GM21529 (cell line): ENCODE results near the gene MPHOSPH10.
"Not testable (repeated sequence)": the region's sequence is repeated elsewhere in the genome, so short reads cannot be mapped to it uniquely, and the experiment has no call there.

Source experiments
- ATAC-seq: cut with Tn5 transposase; IDR thresholded peaks from one replicate; pipeline ENCODE4 v1.9.1; 2021; ENCODE audit not compliant: unreplicated experiment

Gene MPHOSPH10

DNA sequence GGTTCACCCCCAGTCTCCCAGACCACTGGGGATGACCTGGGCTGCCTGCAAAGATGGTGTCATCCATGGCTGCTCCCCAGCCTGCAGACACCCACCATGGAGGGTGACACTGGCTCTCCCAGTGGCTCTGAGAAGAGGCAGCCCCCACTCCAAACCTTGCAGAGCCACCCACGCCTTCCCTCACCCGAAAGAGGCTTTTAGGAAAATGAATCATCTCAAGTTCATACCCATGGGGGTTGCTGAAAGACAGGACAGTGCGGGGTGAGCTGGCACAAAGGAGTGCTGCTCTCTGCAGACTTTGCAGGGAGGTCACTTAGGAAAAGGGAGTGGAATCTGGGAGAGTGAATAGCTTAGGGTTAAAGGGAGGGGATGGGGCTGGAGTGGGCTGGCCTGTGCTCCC, 36.4 kb downstream of the MPHOSPH10 start:
- ATAC-seq, result no peak

DNA sequence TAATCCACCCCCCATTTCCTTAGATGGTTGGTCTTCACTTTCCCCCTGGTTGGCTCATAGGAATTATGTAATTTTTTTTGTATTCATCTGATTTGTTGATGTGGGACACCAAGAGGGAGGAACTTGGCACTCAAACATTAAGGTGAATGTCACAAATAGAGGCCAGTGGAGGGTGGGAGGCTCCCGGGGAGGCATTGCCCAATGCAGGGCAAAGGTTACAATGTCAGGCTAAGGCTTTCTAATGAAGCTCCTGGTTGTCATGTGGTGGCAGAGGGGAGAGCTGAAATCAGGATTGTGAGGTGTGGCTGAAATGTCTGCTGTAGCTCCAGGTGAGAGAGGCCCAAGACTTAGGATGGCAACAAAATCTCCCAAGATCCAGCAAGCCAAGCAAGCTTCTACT, 42.7 kb downstream of the MPHOSPH10 start:
- no peak for ATAC-seq

DNA sequence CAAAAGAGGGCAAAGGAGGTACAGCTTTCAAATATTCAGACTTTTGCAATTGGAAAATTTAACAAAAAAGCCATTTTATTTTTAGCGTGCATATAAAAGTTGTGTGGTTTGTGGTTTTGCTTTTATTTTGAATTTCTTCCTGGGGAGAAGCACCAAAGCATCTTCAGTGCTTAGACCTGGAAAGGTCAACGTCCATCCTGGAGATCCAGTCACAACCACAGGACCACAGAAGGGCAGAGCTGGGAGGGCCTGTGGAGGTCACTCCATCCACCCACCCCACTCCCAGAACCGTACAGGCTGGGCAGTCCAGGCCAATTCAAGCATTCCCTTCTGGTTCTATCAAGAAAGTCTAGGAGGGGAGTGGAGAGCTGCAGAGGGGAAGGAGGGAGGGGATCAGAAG, 43.8 kb downstream of the MPHOSPH10 start:
- no peak for ATAC-seq

- not testable (repeated sequence) for ATAC-seq
These were observed 48.4 kb downstream of the MPHOSPH10 start for GRCh38 chr2:71178836-71179235.

DNA sequence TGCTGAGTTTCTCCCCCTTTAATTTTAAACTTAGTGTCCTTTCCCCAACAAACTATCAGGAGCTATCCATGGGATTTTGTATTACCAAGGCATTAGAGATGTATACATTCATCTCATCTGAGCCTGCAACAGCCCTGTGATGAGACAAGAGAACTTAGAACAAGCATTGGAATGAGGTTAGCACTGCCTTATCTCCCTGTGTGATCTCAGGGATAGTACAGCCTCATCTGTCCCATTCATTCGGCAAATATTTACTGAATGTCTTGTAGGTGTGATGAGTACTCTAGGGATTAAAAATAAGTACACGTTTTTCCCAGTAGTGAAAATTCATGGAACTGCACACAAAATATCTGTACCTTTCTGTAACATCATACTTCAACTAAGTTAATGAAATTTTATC, 50.9 kb downstream of the MPHOSPH10 start:
- ATAC-seq, result no peak

DNA sequence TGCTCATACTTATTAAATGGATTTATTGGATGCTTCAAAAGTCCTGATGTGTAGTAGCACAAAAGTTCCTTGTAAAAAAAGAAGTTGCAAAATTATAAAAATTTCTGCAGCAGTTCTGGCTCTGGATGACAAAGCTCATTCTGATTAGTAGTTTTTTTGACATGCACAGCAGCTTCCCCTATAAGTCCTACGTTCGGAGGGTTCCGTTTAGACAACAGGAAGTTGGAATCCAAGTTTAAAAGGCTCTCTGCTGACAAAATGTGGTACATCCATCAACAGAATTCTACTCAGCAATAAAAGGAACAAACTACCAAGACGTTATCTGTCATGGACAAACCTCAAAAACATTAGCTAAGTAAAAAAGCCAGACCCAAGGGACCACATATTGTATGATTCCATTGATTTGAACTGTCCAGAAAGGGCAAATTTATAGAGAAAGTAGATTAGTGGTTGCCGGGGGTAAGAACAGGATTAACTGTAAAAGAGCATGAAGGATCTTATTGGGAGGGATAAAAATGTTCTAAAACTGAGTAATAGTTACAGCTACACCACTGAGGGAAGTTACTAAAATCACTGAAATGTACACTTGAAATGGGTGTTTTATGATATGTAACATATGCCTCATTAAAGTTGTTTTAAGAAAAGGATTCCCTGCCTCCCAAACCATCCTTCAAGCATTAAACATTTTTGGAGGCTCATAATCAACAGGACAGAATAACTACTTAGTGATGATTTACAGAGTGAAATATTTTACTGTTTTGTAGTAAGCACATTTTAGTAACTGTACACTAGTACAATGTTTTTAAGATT, 53.1 kb downstream of the MPHOSPH10 start:
- not testable (repeated sequence) for ATAC-seq

DNA sequence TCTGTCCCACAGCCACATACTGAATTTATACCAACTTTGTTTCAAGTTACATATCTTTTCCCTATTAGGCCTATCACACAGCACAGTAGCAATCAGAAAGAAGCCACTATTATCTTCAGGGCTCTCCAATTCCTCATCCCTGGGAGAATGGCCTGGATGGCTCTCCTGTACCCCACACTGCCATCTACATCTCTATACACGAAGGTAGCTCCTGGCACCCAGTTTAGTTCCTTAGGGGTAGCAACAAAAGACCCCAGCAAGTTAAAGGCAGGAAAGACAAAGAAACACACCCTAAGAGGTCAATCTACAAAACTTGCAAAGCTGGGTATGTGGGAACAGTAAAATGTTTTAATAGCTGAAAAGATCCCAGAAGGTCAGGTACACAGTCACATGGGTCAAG, 56.5 kb downstream of the MPHOSPH10 start:
- ATAC-seq, result no peak

GRCh38 chr2:71187589-71187988, 57.2 kb downstream of the MPHOSPH10 start:
- ATAC-seq, result no peak

DNA sequence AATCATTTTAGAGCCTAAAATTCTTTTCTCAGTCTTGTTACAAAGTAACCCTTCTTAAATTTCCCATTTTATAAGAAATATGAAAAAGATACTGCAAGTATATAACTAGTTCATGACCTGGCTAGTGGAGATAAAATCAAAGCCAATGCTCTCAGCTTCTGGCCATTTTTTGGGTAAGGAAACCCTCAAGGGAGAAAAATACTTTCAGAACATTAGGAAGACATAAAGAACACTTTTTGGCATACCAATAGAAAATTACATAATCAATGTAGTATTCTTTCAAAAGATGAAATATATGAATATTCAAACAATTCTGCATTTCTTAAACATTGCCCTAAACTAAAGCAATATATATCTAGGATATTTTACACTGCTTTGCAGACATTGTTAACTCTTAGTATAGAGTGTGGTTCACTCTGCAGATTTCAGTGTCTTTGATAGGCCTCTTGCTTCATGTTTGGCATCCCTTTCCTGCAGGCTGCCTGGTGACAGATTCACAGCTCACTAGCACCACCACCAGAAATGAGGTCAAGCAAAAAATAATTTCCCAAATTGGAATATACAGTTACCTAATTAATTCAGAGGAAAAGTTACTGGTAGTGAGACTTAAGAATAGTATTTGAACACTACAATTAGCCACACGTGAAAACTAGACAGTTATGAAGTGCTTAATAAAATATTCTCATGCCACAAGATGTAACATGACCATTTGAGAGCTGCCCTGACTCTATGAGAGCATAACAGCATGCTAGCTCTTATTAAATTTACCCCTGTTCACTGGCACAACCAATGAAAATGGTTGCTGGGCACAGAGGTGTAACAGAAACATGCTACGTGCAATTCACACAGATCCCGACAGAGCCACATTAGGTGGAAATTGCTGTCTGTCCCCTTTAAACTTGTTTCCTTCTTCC, 60.5 kb downstream of the MPHOSPH10 start:
- ATAC-seq, result no peak

DNA sequence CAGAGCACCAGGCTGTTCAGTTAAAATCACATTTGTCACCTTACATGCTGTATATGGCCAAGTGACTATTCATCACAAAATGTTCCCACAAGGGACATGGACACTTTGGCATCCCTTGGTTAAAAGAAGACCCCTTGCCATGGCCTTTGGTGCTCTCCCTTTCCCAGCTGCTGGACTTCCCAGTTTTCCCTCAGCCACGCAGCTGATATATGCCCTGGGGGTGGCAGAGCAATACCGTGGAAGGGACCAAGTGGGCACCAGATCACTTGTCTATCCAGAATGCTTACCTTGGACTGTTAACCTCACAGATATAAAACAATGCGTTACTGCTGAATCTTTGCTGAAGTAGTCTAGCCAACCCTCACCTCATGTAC, 61.1 kb downstream of the MPHOSPH10 start:
- no peak for ATAC-seq
